Esophagus mucosa (tissue), 1 donor: ENCODE results near the gene C3AR1. TPM values are rescaled to one million over a fixed set of nuclear protein-coding genes. Genes with fewer than 3 reads are reported as not detected.
"Not testable (repeated sequence)": the region's sequence is repeated elsewhere in the genome, so short reads cannot be mapped to it uniquely, and the experiment has no call there.

Source experiments
- ATAC-seq: fragments of 200-7000 bp; cut with Tn5 transposase; one replicate; pipeline ENCODE4 v1.9.1; 2020
- total RNA-seq: library from RNA; stranded (reverse); gene quantifications from one replicate; pipeline ENCODE4 v1.2.4, GENCODE V29; 2023
- donor health status: DM: yes; HTN: yes; CAD: no.

C3AR1 gene
- 0.76 TPM for total RNA-seq

DNA sequence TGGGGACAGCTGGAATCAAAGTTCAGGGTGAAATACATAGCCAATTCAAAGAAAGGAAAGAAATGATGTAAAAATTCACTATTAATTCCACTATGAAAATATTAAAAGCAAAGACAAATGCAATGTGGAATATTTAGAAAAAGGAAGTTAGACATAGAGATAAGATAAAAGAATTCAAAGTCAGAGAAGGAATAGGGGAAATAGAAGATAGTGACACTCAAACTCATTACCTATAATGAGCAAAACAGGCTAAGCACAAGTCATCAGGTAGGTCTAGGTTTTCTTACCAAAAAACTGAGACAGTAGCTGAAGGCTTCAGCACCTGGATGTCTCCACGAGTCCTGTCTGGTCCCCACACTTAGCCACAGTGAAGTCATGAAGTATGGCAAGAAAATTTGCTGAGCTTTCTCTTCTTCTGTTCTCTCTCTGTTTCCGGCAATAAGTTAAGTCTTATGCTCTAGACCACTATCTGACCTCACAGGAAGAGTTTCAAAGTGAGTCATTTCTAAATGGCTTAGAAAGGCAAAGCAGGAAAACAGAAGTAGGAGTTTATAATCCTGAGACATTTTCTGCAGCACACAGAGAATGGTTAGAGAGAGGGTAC is at the start of gene C3AR1:
C3AR1 (minus strand) TSS at position 369 of the 604 bp plus-strand sequence. CDS start 6,174 bp downstream, outside the sequence.
- ATAC-seq, result peak; percentile 35

- ATAC-seq, result not testable (repeated sequence)
These were observed 47.0 kb upstream of the C3AR1 start for GRCh38 chr12:8113117-8113516.

DNA sequence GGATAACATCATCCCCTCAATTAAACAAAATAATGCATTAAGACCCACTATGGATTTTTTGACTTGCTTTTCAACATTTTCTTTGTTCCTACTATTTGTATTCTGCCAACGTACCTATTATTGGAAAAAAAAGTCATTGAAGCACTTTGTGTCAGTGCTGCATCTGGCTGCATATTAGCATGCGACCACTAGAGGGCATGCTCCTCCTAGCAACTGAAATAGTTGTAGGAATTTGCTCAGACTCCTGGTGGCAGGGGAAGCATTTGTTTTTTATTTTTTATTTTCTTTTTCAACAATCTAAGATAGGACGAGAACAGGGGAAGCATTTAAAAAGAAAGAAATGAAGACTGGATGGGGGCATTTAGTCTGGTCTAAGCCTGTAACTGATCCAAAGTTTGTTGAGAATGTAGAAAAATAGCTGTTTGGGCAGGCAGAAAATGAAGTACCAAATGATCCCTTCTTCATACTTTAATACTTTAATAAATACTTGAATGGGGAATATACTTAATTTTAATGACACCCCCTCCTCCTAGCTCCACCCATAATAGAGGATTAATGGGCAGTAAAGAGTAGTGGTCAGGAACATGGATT is 42.7 kb upstream of the C3AR1 start:
- peak; percentile 78 for ATAC-seq

- ATAC-seq, result no peak
These were observed 33.1 kb upstream of the C3AR1 start for GRCh38 chr12:8099235-8099634.

DNA sequence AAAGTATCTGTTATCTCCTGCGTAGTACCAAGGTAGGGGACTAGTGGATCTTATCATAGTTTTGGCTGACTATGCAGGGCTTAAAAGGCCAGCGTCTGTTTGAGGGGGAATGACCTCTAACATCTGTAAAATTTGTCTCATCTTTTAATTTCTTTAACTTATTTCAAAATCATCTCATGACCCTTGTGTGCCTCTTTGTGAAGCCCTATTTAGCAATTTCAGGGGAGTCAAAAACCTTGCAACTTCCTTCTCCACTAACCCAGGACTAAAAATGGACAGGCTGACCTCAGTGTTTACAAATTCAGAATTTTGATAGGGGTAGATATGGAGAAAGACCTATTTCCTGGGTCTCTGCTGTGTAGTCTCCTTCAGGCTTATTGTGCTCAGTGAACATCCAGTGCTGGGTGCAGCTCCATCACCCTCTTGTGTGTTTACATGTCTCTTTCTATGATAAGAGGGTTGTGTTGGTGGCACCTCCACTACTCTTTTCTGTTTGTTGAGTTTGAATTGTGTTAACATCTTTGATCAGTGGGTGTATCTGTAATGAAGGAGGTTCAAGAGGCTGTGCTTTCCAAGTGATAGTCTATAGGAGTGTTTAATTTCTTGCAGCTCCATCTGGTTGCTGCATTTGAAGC is 30.2 kb upstream of the C3AR1 start:
- no peak for ATAC-seq

GRCh38 chr12:8093291-8093690 is 27.1 kb upstream of the C3AR1 start:
- ATAC-seq, result no peak

GRCh38 chr12:8089716-8090115 is 23.6 kb upstream of the C3AR1 start:
- ATAC-seq, result no peak

DNA sequence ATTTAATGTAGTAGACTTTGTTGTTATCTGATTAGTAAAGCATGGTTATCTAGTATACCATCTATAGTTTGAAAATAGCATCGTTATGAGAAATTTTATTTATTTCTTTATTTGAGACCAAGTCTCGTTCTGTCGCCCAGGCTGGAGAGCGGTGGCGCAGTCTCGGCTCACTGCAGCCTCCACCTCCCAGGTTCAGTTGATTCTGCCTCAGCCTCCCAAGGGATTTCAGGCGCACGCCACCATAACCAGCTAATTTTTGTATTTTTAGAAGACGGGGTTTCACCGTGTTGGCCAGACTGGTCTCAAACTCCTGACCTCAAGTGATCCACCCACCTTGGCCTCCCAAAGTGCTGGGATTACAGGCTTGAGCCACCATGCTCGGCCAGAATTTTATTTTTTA is 23.1 kb upstream of the C3AR1 start:
- not testable (repeated sequence) for ATAC-seq

- ATAC-seq, result no peak
These were observed 22.4 kb upstream of the C3AR1 start for GRCh38 chr12:8088574-8088973.

GRCh38 chr12:8087666-8088065 is 21.5 kb upstream of the C3AR1 start:
- ATAC-seq, result no peak

DNA sequence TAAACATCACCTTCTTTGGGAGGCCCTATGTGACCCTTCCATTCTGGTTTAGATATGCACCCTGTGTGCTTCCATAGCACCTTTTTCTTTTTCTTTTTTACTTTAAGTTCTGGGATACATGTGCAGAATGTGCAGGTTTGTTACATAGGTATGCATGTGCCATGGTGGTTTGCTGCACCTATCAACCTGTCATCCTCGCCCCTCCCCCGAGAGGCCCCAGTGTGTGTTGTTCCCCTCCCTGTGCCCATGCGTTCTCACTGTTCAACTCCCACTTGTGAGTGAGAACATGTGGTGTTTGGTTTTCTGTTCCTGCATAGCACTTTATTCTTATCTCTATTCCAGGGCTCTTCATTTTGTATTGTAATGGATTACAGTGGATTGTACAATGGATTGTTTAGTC is 18.2 kb upstream of the C3AR1 start:
- not testable (repeated sequence) for ATAC-seq

GRCh38 chr12:8082808-8083100 is 16.6 kb upstream of the C3AR1 start:
- no peak for ATAC-seq

DNA sequence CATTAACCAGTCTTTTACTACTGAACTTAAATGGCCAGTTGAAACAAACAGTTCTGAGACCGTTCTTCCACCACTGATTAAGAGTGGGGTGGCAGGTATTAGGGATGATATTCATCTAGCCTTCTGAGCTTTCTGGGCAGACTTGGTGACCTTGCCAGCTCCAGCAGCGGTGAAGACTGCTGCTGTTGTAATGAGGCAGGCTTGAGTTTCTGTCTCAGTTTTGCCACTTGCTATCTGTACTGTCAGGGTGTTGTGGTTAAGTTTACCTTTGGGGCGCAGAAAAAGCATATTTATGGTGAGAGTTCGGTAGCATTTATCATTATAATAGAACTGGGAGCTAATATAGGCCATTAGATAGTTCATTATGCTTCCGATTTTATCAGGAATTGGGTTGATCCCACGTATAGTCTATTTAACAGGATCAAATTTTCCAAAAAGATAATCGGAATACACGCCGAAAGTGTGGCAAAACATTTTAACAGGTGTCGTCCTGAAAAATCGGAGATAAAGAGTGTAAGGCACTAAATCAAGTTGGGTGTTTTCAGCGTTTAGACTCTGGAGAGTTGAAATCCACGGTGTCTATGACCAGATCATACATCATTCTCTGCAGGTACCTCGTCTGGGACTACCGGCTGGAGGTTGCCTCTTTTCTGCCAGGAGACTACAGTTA is 15.2 kb upstream of the C3AR1 start:
- peak; percentile 49 for ATAC-seq

DNA sequence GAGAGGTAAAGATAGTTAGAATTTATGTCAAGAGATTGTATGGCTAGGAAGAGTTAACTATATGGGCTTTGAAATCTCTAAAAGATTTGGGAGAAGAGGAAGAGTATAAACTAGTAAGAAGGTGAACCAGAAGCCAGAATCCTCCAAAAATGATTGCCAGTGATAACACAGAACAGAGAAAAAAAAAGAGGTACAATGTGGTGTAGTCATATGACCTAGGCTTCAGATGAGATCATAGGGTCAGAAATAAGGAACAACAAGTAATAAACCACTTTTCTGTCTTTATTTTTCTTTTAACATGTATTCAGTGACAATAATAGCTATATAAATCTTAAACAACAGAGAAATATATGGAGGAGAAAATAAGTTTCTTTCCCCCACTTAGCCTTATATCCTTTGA is 14.0 kb upstream of the C3AR1 start:
- no peak for ATAC-seq

- no peak for ATAC-seq
These were observed 12.8 kb upstream of the C3AR1 start for GRCh38 chr12:8078916-8079315.

GRCh38 chr12:8078398-8078797 is 12.2 kb upstream of the C3AR1 start:
- no peak for ATAC-seq

- peak; percentile 39 for ATAC-seq
These were observed 11.0 kb upstream of the C3AR1 start for GRCh38 chr12:8077207-8077606.

GRCh38 chr12:8076366-8076765 is 10.2 kb upstream of the C3AR1 start:
- no peak for ATAC-seq

GRCh38 chr12:8075935-8076334 is 9.8 kb upstream of the C3AR1 start:
- ATAC-seq, result no peak

GRCh38 chr12:8071820-8072219 is 5.7 kb upstream of the C3AR1 start:
- not testable (repeated sequence) for ATAC-seq

GRCh38 chr12:8069582-8069981 is 3.4 kb upstream of the C3AR1 start:
- ATAC-seq, result no peak

- no peak for ATAC-seq
These were observed 2.0 kb downstream of the C3AR1 start for GRCh38 chr12:8064131-8064530.

DNA sequence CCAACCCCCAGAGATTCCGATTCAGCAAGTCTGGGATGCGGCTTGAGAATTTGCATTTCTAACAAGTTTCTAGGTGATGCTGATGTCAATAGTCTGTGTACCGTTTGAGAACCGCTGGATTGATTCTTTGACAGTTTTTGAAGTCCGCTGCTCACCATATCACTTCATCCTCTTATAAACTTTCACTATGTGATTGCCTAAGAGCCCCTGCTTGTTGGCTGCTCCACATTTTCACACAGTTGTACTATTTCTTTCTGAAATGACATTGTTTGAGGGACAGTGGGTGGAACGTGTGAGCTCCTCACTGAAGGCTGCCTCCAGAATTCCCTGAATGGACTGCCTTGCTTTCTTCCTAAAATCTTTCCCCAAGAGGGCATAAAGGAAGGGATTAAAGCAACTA is 7.7 kb downstream of the C3AR1 start:
- no peak for ATAC-seq

GRCh38 chr12:8057839-8058238 is 8.3 kb downstream of the C3AR1 start:
- ATAC-seq, result no peak
